IMR-90 (cell line): ENCODE measurements around the gene PTPRO. TPM values are rescaled to one million over a fixed set of nuclear protein-coding genes. Genes with fewer than 3 reads are reported as not detected.

ENCODE experiments used
- ATAC-seq: fragments of 200-7000 bp; cut with Tn5 transposase; 2 replicates; pipeline ENCODE4 v1.9.1; 2020; ENCODE audit warnings: low read depth, mild to moderate bottlenecking, moderate library complexity
- BruUV-seq: library from RNA; stranded (reverse); fragments of 400-500 nt; replicated peaks from 2 replicates; lab custom pipeline; 2021; lab: Mats Ljungman, UMichigan
- CTCF ChIA-PET: fragments of 300-600 bp; formaldehyde crosslinking; extraction: SDS; loops from one replicate; lab custom pipeline; 2021; ENCODE audit warnings: antibody characterized with exemption; lab: Yijun Ruan, JAX
- POLR2A ChIA-PET: fragments of 300-600 bp; sonication (Branson Sonifier 250); formaldehyde crosslinking; loops from one replicate; lab custom pipeline; 2022; ENCODE audit warnings: antibody characterized with exemption; ENCODE audit not compliant: unreplicated experiment; lab: Charles Lee
- DNase-seq: peaks from one replicate; pipeline ENCODE4 v3.0.0; 2013
- H2AFZ ChIP-seq: replicated peaks from 2 replicates; pipeline ENCODE3; 2013; ENCODE audit warnings: low read length, mild to moderate bottlenecking; ENCODE audit not compliant: poor library complexity
- H2AK5ac ChIP-seq: 2 replicates; pipeline ENCODE4 v1.6.1; 2013; ENCODE audit warnings: low read depth, low read length, inconsistent platforms
- H2AK9ac ChIP-seq: replicated peaks from 2 replicates; pipeline ENCODE3; 2013; ENCODE audit warnings: mild to moderate bottlenecking, low read depth, low read length, moderate library complexity; ENCODE audit not compliant: poor library complexity
- H2BK120ac ChIP-seq: 2 replicates; pipeline ENCODE4 v1.6.1; 2013; ENCODE audit warnings: low read depth, low read length, inconsistent platforms
- H2BK15ac ChIP-seq: 3 replicates; pipeline ENCODE4 v1.6.1; 2013; ENCODE audit warnings: low read depth, low read length, inconsistent platforms
- H2BK20ac ChIP-seq: 2 replicates; pipeline ENCODE4 v1.6.1; 2013; ENCODE audit warnings: low read depth, mild to moderate bottlenecking, inconsistent platforms, low read length, moderate library complexity
- H2BK5ac ChIP-seq: 2 replicates; pipeline ENCODE4 v1.6.1; 2013; ENCODE audit warnings: mild to moderate bottlenecking, low read depth, low read length, inconsistent platforms; ENCODE audit not compliant: poor library complexity, severe bottlenecking
- H3K14ac ChIP-seq: replicated peaks from 2 replicates; pipeline ENCODE4 v1.6.1; 2013; ENCODE audit warnings: low read depth, low read length, inconsistent platforms
- H3K18ac ChIP-seq: 2 replicates; pipeline ENCODE4 v1.6.1; 2013; ENCODE audit warnings: low read depth, low read length, control low read depth
- H3K23ac ChIP-seq: 2 replicates; pipeline ENCODE4 v1.6.1; 2013; ENCODE audit warnings: low read depth, low read length, inconsistent platforms
- H3K27ac ChIP-seq: 2 replicates; pipeline ENCODE4 v1.5.1; 2013; ENCODE audit warnings: mild to moderate bottlenecking, control low read depth, low read length; ENCODE audit not compliant: insufficient read depth
- H3K27me3 ChIP-seq: 2 replicates; pipeline ENCODE4 v1.6.1; 2013; ENCODE audit warnings: low read length; ENCODE audit not compliant: control insufficient read depth, insufficient read depth
- H3K36me3 ChIP-seq: 2 replicates; pipeline ENCODE4 v1.6.1; 2013; ENCODE audit warnings: low read length, mixed read lengths; ENCODE audit not compliant: control insufficient read depth, insufficient read depth
- H3K4ac ChIP-seq: 2 replicates; pipeline ENCODE4 v1.6.1; 2013; ENCODE audit warnings: low read depth, low read length, inconsistent platforms
- H3K4me1 ChIP-seq: 2 replicates; pipeline ENCODE4 v1.6.1; 2013; ENCODE audit warnings: low read length, mixed read lengths; ENCODE audit not compliant: control insufficient read depth, insufficient read depth
- H3K4me2 ChIP-seq: 2 replicates; pipeline ENCODE4 v1.6.1; 2013; ENCODE audit warnings: low read depth, mild to moderate bottlenecking, control low read depth, low read length, moderate library complexity
- H3K4me3 ChIP-seq: 2 replicates; pipeline ENCODE4 v1.5.1; 2013; ENCODE audit warnings: low read depth, mild to moderate bottlenecking, control low read depth, low read length, moderate library complexity; ENCODE audit not compliant: insufficient read depth
- H3K56ac ChIP-seq: 2 replicates; pipeline ENCODE4 v1.6.1; 2013; ENCODE audit warnings: low read length, inconsistent platforms; ENCODE audit not compliant: insufficient read depth; ENCODE audit errors: extremely low read depth
- H3K79me1 ChIP-seq, 2 experiments: 2 replicates each; pipeline ENCODE4 v1.6.1; 2013; ENCODE audit warnings: low read length in 2 of 2, inconsistent platforms in 1 of 2, low read depth in 1 of 2
- H3K9ac ChIP-seq: 2 replicates; pipeline ENCODE4 v1.6.1; 2013; ENCODE audit warnings: low read depth, low read length, control low read depth
- H3K9me1 ChIP-seq: 2 replicates; pipeline ENCODE4 v1.6.1; 2013; ENCODE audit warnings: low read length, inconsistent platforms; ENCODE audit not compliant: insufficient read depth
- H3K9me3 ChIP-seq: 2 replicates; pipeline ENCODE4 v1.6.1; 2013; ENCODE audit warnings: low read length; ENCODE audit not compliant: control insufficient read depth, insufficient read depth
- H4K20me1 ChIP-seq: 2 replicates; pipeline ENCODE4 v1.6.1; 2013; ENCODE audit warnings: low read length, inconsistent platforms; ENCODE audit not compliant: insufficient read depth
- H4K5ac ChIP-seq: 2 replicates; pipeline ENCODE4 v1.6.1; 2013; ENCODE audit warnings: mild to moderate bottlenecking, low read depth, low read length, control low read depth
- H4K8ac ChIP-seq, 2 experiments: 2 replicates each; pipeline ENCODE4 v1.6.1; 2013; ENCODE audit warnings: low read depth in 2 of 2, low read length in 2 of 2, control low read depth in 1 of 2, inconsistent platforms in 1 of 2
- H4K91ac ChIP-seq: 2 replicates; pipeline ENCODE4 v1.6.1; 2013; ENCODE audit warnings: low read depth, low read length, inconsistent platforms; ENCODE audit not compliant: insufficient read depth
- BHLHE40 ChIP-seq: fragments of 150-350 bp; IDR thresholded peaks from 2 replicates; pipeline ENCODE4 v1.6.1; 2016; ENCODE audit warnings: mild to moderate bottlenecking, low read depth, low read length
- FOS ChIP-seq: fragments of 150-350 bp; IDR thresholded peaks from 2 replicates; pipeline ENCODE4 v1.6.1; 2016; ENCODE audit warnings: low read depth, low read length
- MAFK ChIP-seq: IDR thresholded peaks from 2 replicates; pipeline ENCODE4 v1.6.1; 2012; ENCODE audit warnings: low read depth, low read length, improper control_type of control experiment
- MAZ ChIP-seq: IDR thresholded peaks from 2 replicates; pipeline ENCODE4 v1.6.1; 2012; ENCODE audit warnings: low read depth, mild to moderate bottlenecking, low read length, improper control_type of control experiment, moderate library complexity, borderline replicate concordance
- MXI1 ChIP-seq: IDR thresholded peaks from 2 replicates; pipeline ENCODE4 v1.6.1; 2012; ENCODE audit warnings: low read depth, mild to moderate bottlenecking, low read length, moderate library complexity, borderline replicate concordance
- RAD21 ChIP-seq: IDR thresholded peaks from 2 replicates; pipeline ENCODE4 v1.6.1; 2012; ENCODE audit warnings: low read length, improper control_type of control experiment
- SMC3 ChIP-seq: fragments of 150-350 bp; IDR thresholded peaks from 2 replicates; pipeline ENCODE4 v1.6.1; 2016; ENCODE audit warnings: low read depth, mild to moderate bottlenecking, antibody characterized with exemption, low read length, moderate library complexity
- USF2 ChIP-seq: fragments of 150-350 bp; IDR thresholded peaks from 2 replicates; pipeline ENCODE4 v1.6.1; 2017; ENCODE audit warnings: mild to moderate bottlenecking, antibody characterized with exemption, low read length, low read depth
- WGBS, 2 experiments: methylation state at CpG; one replicate each; pipeline versions ENCODE4 v1.1.5 to v1.1.7; 2013; ENCODE audit warnings: missing lambda C conversion rate in 2 of 2; ENCODE audit not compliant: insufficient read length in 1 of 2; ENCODE audit errors: extremely low coverage in 2 of 2; 5-methylcytosine and 5-hydroxymethylcytosine counted together
- dilution Hi-C: fragments of 300-500 bp; cut with HindIII; formaldehyde crosslinking; loops from one replicate; pipeline ENCODE4 v1.14.3; 2018; ENCODE audit warnings: low sequenced_read_pairs; ENCODE audit not compliant: unreplicated experiment
- in situ Hi-C: fragments of 300-500 bp; cut with MboI; formaldehyde crosslinking; loops from 3 replicates; pipeline ENCODE4 v1.14.3; 2019; ENCODE audit warnings: low sequenced_read_pairs, inconsistent platforms, mixed read lengths
- intact Hi-C: fragments of 100-400 bp; cut with micrococcal nuclease; formaldehyde crosslinking; loops from 2 replicates; pipeline ENCODE4 v1.10.0; 2022
- polyA plus RNA-seq, 3 experiments: library from polyadenylated mRNA; depleted of rRNA; stranded (reverse); fragments of >200 nt; gene quantifications; 2 replicates each; pipeline ENCODE4 v1.2.3, GENCODE V29; 2012; ENCODE audit warnings: low replicate concordance in 1 of 3
- total RNA-seq: library from RNA; depleted of rRNA; stranded (reverse); fragments of >200 nt; gene quantifications from 2 replicates; pipeline ENCODE4 v1.2.3, GENCODE V29; 2012

PTPRO gene
- total and polyA plus RNA-seq, 2 of the 4 experiments (the other 2 are of a cell fraction), result 0.03 to 0.18 TPM

- no peak overlapping the region for H3K23ac ChIP-seq
- H3K18ac ChIP-seq, result no peak overlapping the region
- no peak overlapping the region for H4K5ac ChIP-seq
- no peaks in the 10 kb centered on the region for H4K20me1 ChIP-seq
- ATAC-seq (no peak), DNase-seq (no peak)
- H3K27ac ChIP-seq, result no peak overlapping the region
- H3K4me1 ChIP-seq, result no peaks in the 10 kb centered on the region
- H3K36me3 ChIP-seq, result no peaks in the 10 kb centered on the region
- no peak overlapping the region for H2BK20ac ChIP-seq
- H2BK5ac ChIP-seq, result no peak overlapping the region
- no CpG with 5 or more reads among the region's 4 CpGs for WGBS, 2 experiments
- H3K9ac ChIP-seq, result no peak overlapping the region
- no peak overlapping the region for H4K91ac ChIP-seq
- H3K9me1 ChIP-seq, result no peaks in the 10 kb centered on the region
- no peak overlapping the region for H2BK15ac ChIP-seq
- no peak overlapping the region for H2BK120ac ChIP-seq
- intact Hi-C loops (loop anchor here (10.0 kb wide), 1 partner anchor 531 kb away; no protein-coding TSS in a partner anchor), dilution Hi-C loops (no loop called here), in situ Hi-C loops (no loop called here)
- TF ChIP-seq BHLHE40 (no peak), RAD21 (no peak), USF2 (no peak), SMC3 (no peak), MAFK (no peak), MAZ (no peak), MXI1 (no peak), FOS (no peak)
- no peak overlapping the region for H3K4ac ChIP-seq
- H2AK9ac ChIP-seq, result no peak overlapping the region
- ChIA-PET CTCF (no interaction called here), POLR2A (no interaction called here)
- no TSS peak for BruUV-seq
- H3K27me3 ChIP-seq, result peaks cover 13% of the 10 kb centered on the region
- peaks cover 2% of the 10 kb centered on the region; the same call in 1 of the 2 replicates for H3K9me3 ChIP-seq
- H3K14ac ChIP-seq, result no peak overlapping the region
- H4K8ac ChIP-seq, result no peak overlapping the region
- no peak overlapping the region for H3K4me2 ChIP-seq
- no peak overlapping the region for H2AK5ac ChIP-seq
- H3K79me1 ChIP-seq, result no peaks in the 10 kb centered on the region
- no peak overlapping the region for H2AFZ ChIP-seq
- no peak overlapping the region for H3K56ac ChIP-seq
- H3K4me3 ChIP-seq, result no peak overlapping the region
Measured at GRCh38 chr12:15526033-15526432, 203.7 kb downstream of the PTPRO start.
